Stomach (tissue), 19 donors: ENCODE data around the gene PRRC1. TPM values are rescaled to one million over a fixed set of nuclear protein-coding genes. Genes with fewer than 3 reads are reported as not detected.

Experiments
- DNase-seq, 2 donors: peaks; one replicate each; pipeline versions ENCODE4 v3.0.0 to v3.0.0-alpha.2; 2013 to 2019
- H3K27ac ChIP-seq, 5 donors: fragments of 200-600 bp in 4 of 5; sonication (generic) in 4 of 5; one replicate each; pipeline ENCODE4 v1.5.1; 2013 to 2019; ENCODE audit warnings: mild to moderate bottlenecking in 1 of 5, moderate library complexity in 1 of 5
- H3K27me3 ChIP-seq, 3 donors: fragments of 200-600 bp; sonication (generic); one replicate each; pipeline ENCODE4 v1.5.1; 2017 to 2019; ENCODE audit warnings: mixed run types in 1 of 3
- H3K36me3 ChIP-seq, 4 donors: fragments of 200-600 bp; sonication (generic); 1 replicate in 3 of 4; 2 replicates in 1 of 4; pipeline ENCODE4 v1.5.1; 2016 to 2019
- H3K4me1 ChIP-seq, 4 donors: fragments of 200-600 bp; sonication (generic); one replicate each; pipeline ENCODE4 v1.5.1; 2016 to 2019
- H3K4me3 ChIP-seq, 4 donors: fragments of 200-600 bp; sonication (generic) in 3 of 4; one replicate each; pipeline ENCODE4 v1.5.1; 2016 to 2019; ENCODE audit warnings: mild to moderate bottlenecking in 1 of 4
- H3K9me3 ChIP-seq, 4 donors: fragments of 200-600 bp; sonication (generic); one replicate each; pipeline ENCODE4 v1.5.1; 2016 to 2019
- EP300 ChIP-seq: sonication (generic); formaldehyde crosslinking; IDR thresholded peaks from one replicate; pipeline ENCODE4 v1.6.1; 2017; ENCODE audit warnings: antibody characterized with exemption
- POLR2A ChIP-seq, 4 donors: fragments of 450-650 bp; IDR thresholded peaks; one replicate each; pipeline ENCODE4 v1.6.1; 2016; ENCODE audit warnings: antibody characterized with exemption in 4 of 4, control low read depth in 2 of 4, mild to moderate bottlenecking in 1 of 4, moderate library complexity in 1 of 4
- POLR2AphosphoS5 ChIP-seq, 3 donors: sonication (generic); formaldehyde crosslinking; IDR thresholded peaks; one replicate each; pipeline ENCODE4 v1.6.1; 2016; ENCODE audit warnings: antibody characterized with exemption in 3 of 3
- WGBS, 5 donors: extraction: QIAGEN DNeasy Blood & Tissue Kit in 3 of 5; methylation state at CpG; one replicate each; pipeline versions ENCODE4 v1.1.5 to v1.1.7; 2013 to 2018; 5-methylcytosine and 5-hydroxymethylcytosine counted together
- intact Hi-C: fragments of 100-400 bp; cut with DNase I; formaldehyde crosslinking; loops from one replicate; pipeline ENCODE4 v1.15.1; 2023; ENCODE audit warnings: low total_unique reads
- long read RNA-seq, 10 donors: transcript quantifications; one replicate each; lab custom pipeline, GENCODE V29; 2026
- polyA plus RNA-seq, 3 donors: library from polyadenylated mRNA; stranded (reverse); fragments of 200-250 nt; gene quantifications; one replicate each; pipeline ENCODE4 v1.2.3, GENCODE V29; 2013
- total RNA-seq, 5 donors: library from RNA; depleted of rRNA; stranded (reverse); fragments of >200 nt; gene quantifications; one replicate each; pipeline versions ENCODE4 v1.1.0 to v1.2.3, GENCODE V29; 2014 to 2016
- TF ChIP-seq, protein P1 (sequence below), 7 experiments: fragments of 450-650 bp in 4 of 7; fragments of 200-600 bp in 3 of 7; sonication (generic) in 3 of 7; IDR thresholded peaks; one replicate each; pipeline ENCODE4 v1.5.1; 2016 to 2019; ENCODE audit warnings: antibody characterized with exemption in 7 of 7, control low read depth in 2 of 7, mild to moderate bottlenecking in 1 of 7
- donor health status: healthy with polysubstance abuse.
- donor health status: Bipolar disorder and iron deficiency.
- donor health status: healthy.

PRRC1 gene
- total RNA-seq (10 to 100 TPM; 12.5 to 82.8 (median 30.9) TPM), polyA plus RNA-seq (10 to 100 TPM; 17.5 to 32.7 (median 18.4) TPM)
- long read RNA-seq, donor 1, full-length matches to known transcripts = 1 of 10 reads
- long read RNA-seq, donor 1, partial matches to known transcripts = 9 of 10 reads
- long read RNA-seq, donor 1, other reads (novel, unspliced or antisense) = 0 of 10 reads
- long read RNA-seq, donor 2, full-length matches to known transcripts = 9 of 21 reads
- long read RNA-seq, donor 2, partial matches to known transcripts = 12 of 21 reads
- long read RNA-seq, donor 2, other reads (novel, unspliced or antisense) = 0 of 21 reads
- long read RNA-seq, donor 3, full-length matches to known transcripts = 8 of 8 reads
- long read RNA-seq, donor 3, partial matches to known transcripts = 0 of 8 reads
- long read RNA-seq, donor 3, other reads (novel, unspliced or antisense) = 0 of 8 reads
- long read RNA-seq, donor 4, full-length matches to known transcripts = 2 of 2 reads
- long read RNA-seq, donor 4, partial matches to known transcripts = 0 of 2 reads
- long read RNA-seq, donor 4, other reads (novel, unspliced or antisense) = 0 of 2 reads
- long read RNA-seq, donor 5, full-length matches to known transcripts = 9 of 46 reads
- long read RNA-seq, donor 5, partial matches to known transcripts = 37 of 46 reads
- long read RNA-seq, donor 5, other reads (novel, unspliced or antisense) = 0 of 46 reads
- long read RNA-seq, donor 6, full-length matches to known transcripts = 19 of 71 reads
- long read RNA-seq, donor 6, partial matches to known transcripts = 52 of 71 reads
- long read RNA-seq, donor 6, other reads (novel, unspliced or antisense) = 0 of 71 reads
- long read RNA-seq, donor 7, full-length matches to known transcripts = 13 of 13 reads
- long read RNA-seq, donor 7, partial matches to known transcripts = 0 of 13 reads
- long read RNA-seq, donor 7, other reads (novel, unspliced or antisense) = 0 of 13 reads
- long read RNA-seq, donor 8, full-length matches to known transcripts = 11 of 32 reads
- long read RNA-seq, donor 8, partial matches to known transcripts = 21 of 32 reads
- long read RNA-seq, donor 8, other reads (novel, unspliced or antisense) = 0 of 32 reads
- long read RNA-seq, donor 9, full-length matches to known transcripts = 7 of 33 reads
- long read RNA-seq, donor 9, partial matches to known transcripts = 26 of 33 reads
- long read RNA-seq, donor 9, other reads (novel, unspliced or antisense) = 0 of 33 reads
- long read RNA-seq, donor 10, full-length matches to known transcripts = 2 of 2 reads
- long read RNA-seq, donor 10, partial matches to known transcripts = 0 of 2 reads
- long read RNA-seq, donor 10, other reads (novel, unspliced or antisense) = 0 of 2 reads

- H3K4me1 ChIP-seq = peaks cover 9 to 28% (median 18%) of the 10 kb centered on the region in 4 donors
- intact Hi-C loops = no loop called here
- peak within 1 kb of the TSS; percentile 84 to 90 (median 88) for H3K27ac ChIP-seq
- H3K36me3 ChIP-seq = peaks cover 0 to 11% (median 8%) of the 10 kb centered on the region in 4 donors
- peak within 1 kb of the TSS; percentile 74 to 96 (median 86) for H3K4me3 ChIP-seq
- TF ChIP-seq, protein P1, sequence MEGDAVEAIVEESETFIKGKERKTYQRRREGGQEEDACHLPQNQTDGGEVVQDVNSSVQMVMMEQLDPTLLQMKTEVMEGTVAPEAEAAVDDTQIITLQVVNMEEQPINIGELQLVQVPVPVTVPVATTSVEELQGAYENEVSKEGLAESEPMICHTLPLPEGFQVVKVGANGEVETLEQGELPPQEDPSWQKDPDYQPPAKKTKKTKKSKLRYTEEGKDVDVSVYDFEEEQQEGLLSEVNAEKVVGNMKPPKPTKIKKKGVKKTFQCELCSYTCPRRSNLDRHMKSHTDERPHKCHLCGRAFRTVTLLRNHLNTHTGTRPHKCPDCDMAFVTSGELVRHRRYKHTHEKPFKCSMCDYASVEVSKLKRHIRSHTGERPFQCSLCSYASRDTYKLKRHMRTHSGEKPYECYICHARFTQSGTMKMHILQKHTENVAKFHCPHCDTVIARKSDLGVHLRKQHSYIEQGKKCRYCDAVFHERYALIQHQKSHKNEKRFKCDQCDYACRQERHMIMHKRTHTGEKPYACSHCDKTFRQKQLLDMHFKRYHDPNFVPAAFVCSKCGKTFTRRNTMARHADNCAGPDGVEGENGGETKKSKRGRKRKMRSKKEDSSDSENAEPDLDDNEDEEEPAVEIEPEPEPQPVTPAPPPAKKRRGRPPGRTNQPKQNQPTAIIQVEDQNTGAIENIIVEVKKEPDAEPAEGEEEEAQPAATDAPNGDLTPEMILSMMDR (IDR thresholded peaks at IDR 0.05) = no peak
- TF ChIP-seq POLR2AphosphoS5 (IDR thresholded peaks at IDR 0.05) = peak in 2 of 3 donors; percentile 85 to 88
- peak in 1 of 4 donors; percentile 49 for TF ChIP-seq POLR2A (IDR thresholded peaks at IDR 0.05)
- no peaks in the 10 kb centered on the region for H3K27me3 ChIP-seq
- 0 to 2% (median 0%) methylated on average over 5 to 80 of the region's 80 CpGs for WGBS, 5 donors
- peak; percentile 84 to 95 for DNase-seq
- H3K9me3 ChIP-seq = peaks cover 0 to 10% (median 5%) of the 10 kb centered on the region in 4 donors
Observed at GRCh38 chr5:127517480-127518318, at the start of gene PRRC1. PRRC1 (plus strand) TSS chr5:127517640; CDS start chr5:127523480, 5,840 bp downstream.

GRCh38 chr5:127471211-127471610, 46.2 kb upstream of the PRRC1 start:
- no peaks in the 10 kb centered on the region for H3K4me1 ChIP-seq
- intact Hi-C loops = no loop called here
- H3K27me3 ChIP-seq = no peaks in the 10 kb centered on the region
- WGBS, 5 donors = 59 to 81% (median 66%) methylated on average over 2 of the region's 2 CpGs
- no peak overlapping the region for H3K4me3 ChIP-seq
- H3K36me3 ChIP-seq = no peaks in the 10 kb centered on the region
- no peak for TF ChIP-seq POLR2AphosphoS5 (IDR thresholded peaks at IDR 0.05)
- TF ChIP-seq POLR2A (IDR thresholded peaks at IDR 0.05) = no peak
- no peak for TF ChIP-seq EP300
- TF ChIP-seq, protein P1 (IDR thresholded peaks at IDR 0.05) = no peak
- H3K27ac ChIP-seq = no peak overlapping the region
- DNase-seq = no peak
- H3K9me3 ChIP-seq = no peaks in the 10 kb centered on the region

DNA sequence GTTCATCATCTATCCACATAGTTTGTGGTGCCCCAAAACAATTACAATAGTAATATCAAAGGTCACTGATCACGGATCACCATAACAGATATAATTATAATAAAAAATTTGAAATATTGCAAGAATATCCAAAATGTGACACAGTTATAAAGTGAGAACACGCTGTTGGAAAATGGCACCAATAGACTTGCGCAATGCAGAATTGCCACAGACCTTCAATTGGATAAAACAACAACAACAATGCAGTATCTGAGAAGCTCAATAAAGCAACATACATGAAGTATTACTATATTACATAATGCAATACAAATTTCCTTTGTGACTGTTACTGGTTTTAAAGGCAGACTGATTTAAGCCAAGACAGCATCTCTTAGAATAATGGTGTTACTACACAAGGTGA, 44.7 kb upstream of the PRRC1 start:
- H3K27me3 ChIP-seq = no peaks in the 10 kb centered on the region
- no peaks in the 10 kb centered on the region for H3K36me3 ChIP-seq
- TF ChIP-seq, protein P1 (IDR thresholded peaks at IDR 0.05) = no peak
- no peak for TF ChIP-seq POLR2AphosphoS5 (IDR thresholded peaks at IDR 0.05)
- TF ChIP-seq EP300 = no peak
- H3K4me3 ChIP-seq = no peak overlapping the region
- no peak for DNase-seq
- 90 to 95% (median 94%) methylated on average over 3 of the region's 3 CpGs for WGBS, 5 donors
- no peaks in the 10 kb centered on the region for H3K4me1 ChIP-seq
- intact Hi-C loops = no loop called here
- no peak overlapping the region for H3K27ac ChIP-seq
- H3K9me3 ChIP-seq = no peaks in the 10 kb centered on the region
